Stimulated activated CD8-positive, alpha-beta memory T cell treated with anti-CD3 and anti-CD28 coated beads, Interleukin-4, amount 100 ng/mL, for 1 hour (primary cell): ENCODE results near the gene MSS51.

Experiments used
- DNase-seq, 2 donors: peaks; one replicate each; pipeline ENCODE4 v3.0.0-alpha.2; 2020; ENCODE audit warnings: low read depth in 2 of 2, low spot score in 1 of 2

The MSS51 gene

GRCh38 chr10:73433538-73433867 is at the start of gene MSS51:
Gene MSS51 (minus strand): TSS chr10:73433561. CDS start chr10:73428284, 5,277 bp downstream.
- DNase-seq, result no peak

- DNase-seq, result no peak
Observed at GRCh38 chr10:73480158-73480557, 46.8 kb upstream of the MSS51 start.

GRCh38 chr10:73478636-73479035 is 45.3 kb upstream of the MSS51 start:
- no peak for DNase-seq

- no peak for DNase-seq
Observed at GRCh38 chr10:73471226-73471625, 37.9 kb upstream of the MSS51 start.

GRCh38 chr10:73469579-73469978 is 36.2 kb upstream of the MSS51 start:
- DNase-seq, result no peak

GRCh38 chr10:73467206-73467605 is 33.8 kb upstream of the MSS51 start:
- DNase-seq, result no peak

- DNase-seq, result no peak
Observed at GRCh38 chr10:73465978-73466726, 32.8 kb upstream of the MSS51 start.

GRCh38 chr10:73460897-73461296 is 27.5 kb upstream of the MSS51 start:
- DNase-seq, result no peak

- DNase-seq, result no peak
Observed at GRCh38 chr10:73459683-73460314, 26.4 kb upstream of the MSS51 start.

GRCh38 chr10:73456187-73456890 is 23.0 kb upstream of the MSS51 start:
- no peak for DNase-seq

- DNase-seq, result no peak
Observed at GRCh38 chr10:73449113-73449512, 15.8 kb upstream of the MSS51 start.

- no peak for DNase-seq
Observed at GRCh38 chr10:73448384-73448783, 15.0 kb upstream of the MSS51 start.

- no peak for DNase-seq
Observed at GRCh38 chr10:73446926-73447325, 13.6 kb upstream of the MSS51 start.

GRCh38 chr10:73444457-73444856 is 11.1 kb upstream of the MSS51 start:
- no peak for DNase-seq

GRCh38 chr10:73439605-73440312 is 6.4 kb upstream of the MSS51 start:
- DNase-seq, result no peak

GRCh38 chr10:73439055-73439454 is 5.7 kb upstream of the MSS51 start:
- DNase-seq, result no peak

GRCh38 chr10:73432646-73433537 is 469 bp downstream of the MSS51 start:
- DNase-seq, result no peak

GRCh38 chr10:73426318-73426717 is 7.0 kb downstream of the MSS51 start:
- no peak for DNase-seq

GRCh38 chr10:73424478-73424877 is 8.9 kb downstream of the MSS51 start:
- DNase-seq, result no peak

GRCh38 chr10:73423309-73423708 is 10.1 kb downstream of the MSS51 start:
- DNase-seq, result no peak

GRCh38 chr10:73416571-73416970 is 16.8 kb downstream of the MSS51 start:
- no peak for DNase-seq
